CD4-positive, alpha-beta T cell treated with Interleukin-21 for 1 hour (primary cell): ENCODE results near the gene TP53I13.

ENCODE experiments used
- DNase-seq: peaks from one replicate; pipeline ENCODE4 v3.0.0-alpha.2; 2020

The TP53I13 gene

DNA sequence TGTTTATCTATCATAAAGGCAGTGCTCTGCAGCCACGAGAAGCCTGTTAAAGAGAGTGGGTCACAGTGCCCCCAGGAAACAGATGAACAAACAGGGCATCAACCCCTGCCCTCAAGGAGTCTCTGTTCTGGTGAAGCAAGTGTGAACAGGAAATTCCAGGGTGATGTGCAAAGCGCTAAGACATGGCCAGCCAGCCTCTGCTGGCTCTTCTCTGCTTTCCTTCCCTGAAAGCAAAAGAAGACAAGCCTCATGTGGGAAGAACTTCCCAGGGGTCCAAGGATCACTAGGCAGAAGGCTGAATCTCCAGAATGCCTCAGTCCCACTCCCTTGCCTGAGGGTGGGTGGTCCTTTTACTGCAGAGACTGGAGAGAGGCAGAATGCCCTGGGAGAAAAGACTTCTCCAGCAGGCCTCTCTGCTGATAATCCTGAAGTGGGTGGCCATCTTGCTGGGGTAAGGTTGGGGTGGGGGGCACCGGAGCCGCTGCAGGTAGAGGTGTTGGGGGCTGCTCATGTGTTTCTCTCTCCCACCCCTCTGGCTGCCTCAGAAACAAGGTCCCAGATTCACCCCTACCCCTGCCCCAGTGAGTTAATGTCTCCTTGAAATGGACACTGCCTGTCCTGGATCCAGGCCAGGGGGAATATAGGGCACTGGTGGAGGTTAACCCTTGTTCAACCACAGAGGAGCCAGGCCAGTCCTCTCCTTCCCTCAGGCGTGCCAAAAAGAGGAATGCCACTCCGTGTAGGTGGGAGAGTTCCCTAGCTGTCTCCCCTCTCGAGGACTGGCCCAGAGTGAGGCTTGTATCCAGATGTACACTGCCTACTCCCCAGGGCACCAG is 26.8 kb downstream of the TP53I13 start:
- DNase-seq = no peak

DNA sequence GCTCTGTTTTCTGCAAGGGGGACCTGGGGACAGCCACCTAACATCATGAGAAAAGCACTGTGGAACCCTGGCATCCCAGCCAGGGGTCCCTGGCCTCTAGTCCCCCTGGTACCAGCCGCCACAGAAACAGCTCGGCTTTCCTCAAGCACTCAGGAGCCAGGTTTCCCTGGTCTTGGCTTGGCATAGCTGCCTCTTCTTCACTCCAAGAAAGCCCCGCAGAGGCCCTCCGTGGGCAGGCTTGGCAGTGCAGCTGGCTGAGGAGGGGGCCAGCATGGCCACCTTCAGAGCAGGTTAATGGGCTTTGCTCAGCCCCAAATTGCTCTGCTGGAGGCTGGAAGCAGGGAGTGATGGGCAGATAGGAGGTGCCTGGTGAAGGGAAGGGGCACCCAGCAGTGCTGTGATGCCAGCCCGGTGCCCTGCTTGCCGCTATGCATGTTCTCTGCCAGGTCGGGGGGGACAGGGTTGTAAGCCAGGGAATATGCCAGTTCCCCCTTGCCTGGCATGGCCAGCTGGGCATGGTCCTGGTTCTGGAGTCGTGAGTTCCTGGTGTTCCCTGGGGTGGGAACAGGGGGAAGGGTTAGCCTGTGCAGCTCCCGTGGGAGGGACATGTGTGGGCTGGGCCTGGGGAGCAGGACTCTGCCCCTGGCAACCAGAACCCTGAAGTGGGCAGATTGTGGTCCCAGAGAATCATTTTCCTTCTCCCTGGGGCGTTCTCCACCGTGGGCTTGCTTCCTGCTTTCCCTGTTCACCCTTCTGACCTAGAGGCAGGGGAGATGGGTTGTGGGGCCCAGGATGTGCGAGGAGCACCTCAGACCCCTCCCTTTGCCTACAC is 27.7 kb downstream of the TP53I13 start:
- DNase-seq = no peak

DNA sequence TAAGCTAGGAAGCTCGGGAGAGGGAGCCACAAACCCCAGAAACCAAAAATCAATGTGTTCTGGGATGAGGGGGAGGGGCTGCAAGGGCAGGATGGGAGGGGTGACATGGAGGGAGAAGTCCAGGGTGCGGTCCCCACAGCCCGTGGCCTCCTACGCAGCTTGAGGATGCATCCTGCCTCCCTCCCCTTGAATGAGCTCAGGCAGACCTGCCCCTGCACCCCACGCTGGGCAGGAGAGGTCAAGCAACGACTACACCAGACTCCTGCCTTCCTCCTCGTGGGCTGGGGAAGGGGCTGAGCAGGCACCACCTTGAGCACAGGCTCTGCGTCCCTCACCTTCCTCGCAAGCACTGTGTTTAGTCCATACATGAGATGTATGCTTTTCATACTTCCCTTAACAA is 28.3 kb downstream of the TP53I13 start:
- no peak for DNase-seq

DNA sequence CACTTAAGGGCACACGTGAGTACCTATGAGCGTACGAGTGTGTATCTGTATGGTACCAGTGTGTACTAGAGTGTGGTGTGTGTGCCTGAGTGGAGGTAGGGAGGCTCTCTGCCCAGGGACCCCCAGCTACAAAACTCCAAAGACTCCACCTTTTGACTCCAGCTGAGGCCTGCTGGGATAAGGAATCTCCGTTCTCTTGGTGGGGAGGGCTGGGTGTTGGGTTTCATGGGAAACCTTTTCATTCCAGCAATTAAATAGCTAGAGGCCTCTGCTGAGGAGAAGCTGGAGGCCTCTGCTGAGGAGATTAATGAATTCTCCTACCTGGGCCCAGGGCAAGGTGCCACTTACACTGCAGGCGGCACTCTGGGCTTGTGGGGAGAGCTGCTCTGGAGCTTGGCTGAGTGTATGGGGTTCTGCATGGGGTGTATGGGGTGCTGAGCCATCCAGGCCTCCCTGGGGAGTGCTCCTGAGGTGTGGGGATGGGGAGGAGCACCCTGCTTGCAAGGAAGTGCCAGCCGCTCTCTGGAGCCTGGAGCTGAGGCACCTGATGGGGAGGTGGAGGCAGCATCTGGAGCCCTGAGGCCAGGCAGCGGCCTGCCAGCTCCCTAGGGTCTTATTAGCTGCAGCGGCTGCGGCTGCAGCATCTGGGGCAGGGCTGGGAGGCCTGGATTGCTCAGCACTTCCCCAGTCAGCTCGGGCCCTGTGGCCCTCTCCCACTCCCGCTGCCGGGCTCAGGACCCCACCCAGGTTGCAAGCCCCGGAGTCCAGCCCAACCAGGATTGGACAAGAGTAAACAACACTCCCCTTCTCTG is 29.1 kb downstream of the TP53I13 start:
- no peak for DNase-seq

DNA sequence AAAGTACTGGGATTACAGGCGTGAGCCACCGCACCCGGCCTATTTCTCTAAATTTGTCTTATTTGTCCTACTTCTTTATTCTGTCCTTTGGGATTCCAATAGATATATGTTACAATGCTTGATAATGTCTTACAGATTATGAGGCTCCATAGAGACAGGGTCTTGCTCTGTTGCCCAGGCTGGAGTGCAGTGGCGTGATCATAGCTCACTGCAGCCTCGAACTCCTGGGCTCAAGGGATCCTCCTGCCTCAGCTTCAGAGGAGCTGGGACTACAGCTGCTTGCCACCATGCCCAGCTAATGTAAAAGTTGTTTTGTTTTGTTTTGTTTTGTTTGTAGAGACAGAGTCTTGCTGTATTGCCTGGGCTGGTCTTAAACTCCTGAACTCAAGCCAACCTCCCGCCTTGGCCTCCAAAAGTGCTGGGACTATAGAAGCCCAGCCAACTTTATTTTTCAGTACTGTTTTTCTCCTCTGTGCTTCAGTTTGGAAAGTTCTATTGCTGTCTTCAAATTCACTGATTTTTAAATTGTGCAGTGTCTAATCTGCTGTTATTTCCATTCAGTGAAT is 34.7 kb downstream of the TP53I13 start:
- DNase-seq = no peak

DNA sequence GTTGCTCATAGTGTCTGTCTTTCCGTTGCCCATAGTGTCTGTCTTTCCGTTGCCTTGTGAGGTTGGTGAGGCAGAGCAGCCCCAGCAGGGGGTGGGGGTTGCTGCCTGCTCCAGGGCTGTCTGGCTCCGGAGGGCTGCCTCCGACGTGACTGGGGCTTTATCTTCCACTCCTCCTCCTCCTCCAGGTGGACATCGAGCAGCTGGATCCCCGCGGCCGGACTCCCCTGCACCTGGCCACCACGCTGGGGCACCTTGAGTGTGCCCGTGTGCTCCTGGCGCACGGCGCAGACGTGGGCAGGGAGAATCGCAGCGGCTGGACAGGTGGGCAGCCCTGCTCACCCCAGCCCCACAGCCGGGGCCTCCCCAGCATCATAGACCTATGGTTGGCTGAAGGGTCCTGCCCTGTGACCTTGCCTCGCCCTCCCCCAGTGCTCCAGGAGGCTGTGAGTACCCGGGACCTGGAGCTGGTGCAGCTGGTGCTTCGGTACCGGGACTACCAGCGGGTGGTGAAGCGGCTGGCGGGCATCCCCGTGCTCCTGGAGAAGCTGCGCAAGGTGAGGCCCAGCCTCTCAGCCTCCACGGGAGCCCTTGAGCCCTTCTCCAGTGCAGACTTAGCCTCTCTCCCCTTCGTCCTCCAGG is 39.2 kb downstream of the TP53I13 start:
- DNase-seq = no peak

DNA sequence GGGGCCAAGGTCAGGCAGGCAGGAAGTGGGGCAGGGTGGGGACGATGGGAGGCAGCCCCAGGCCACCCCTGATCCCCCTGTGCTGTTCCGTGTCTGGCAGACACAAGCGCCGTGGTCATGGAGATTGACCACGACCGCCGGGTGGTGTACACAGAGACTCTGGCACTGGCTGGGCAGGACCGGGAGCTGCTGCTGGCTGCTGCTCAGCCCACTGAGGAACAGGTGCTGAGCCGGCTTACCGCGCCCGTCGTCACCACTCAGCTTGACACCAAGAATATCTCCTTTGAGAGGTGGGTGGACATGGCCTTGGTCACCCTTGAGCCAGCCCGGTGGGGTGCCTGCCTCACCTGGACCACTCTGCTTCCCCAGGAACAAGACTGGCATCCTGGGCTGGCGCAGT is 40.5 kb downstream of the TP53I13 start:
- DNase-seq = no peak

DNA sequence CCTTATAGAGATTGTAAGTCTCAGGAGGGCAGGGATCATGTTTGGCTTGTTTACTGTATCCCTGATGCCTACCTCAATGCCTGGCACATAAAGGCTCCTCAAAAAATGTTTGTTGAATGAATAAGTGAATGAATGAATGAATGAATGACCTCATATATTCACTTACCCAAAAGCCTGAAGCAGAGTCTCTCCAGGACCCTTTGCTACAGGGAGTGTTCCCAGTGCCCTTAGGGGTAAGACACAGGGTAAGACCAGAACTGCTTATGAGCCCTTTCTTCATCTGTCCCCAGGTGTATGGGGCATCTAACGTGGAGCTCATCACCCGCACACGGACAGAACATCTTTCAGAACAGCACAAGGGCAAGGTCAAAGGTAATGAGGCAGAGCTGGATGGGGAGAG is 41.9 kb downstream of the TP53I13 start:
- DNase-seq = no peak

DNA sequence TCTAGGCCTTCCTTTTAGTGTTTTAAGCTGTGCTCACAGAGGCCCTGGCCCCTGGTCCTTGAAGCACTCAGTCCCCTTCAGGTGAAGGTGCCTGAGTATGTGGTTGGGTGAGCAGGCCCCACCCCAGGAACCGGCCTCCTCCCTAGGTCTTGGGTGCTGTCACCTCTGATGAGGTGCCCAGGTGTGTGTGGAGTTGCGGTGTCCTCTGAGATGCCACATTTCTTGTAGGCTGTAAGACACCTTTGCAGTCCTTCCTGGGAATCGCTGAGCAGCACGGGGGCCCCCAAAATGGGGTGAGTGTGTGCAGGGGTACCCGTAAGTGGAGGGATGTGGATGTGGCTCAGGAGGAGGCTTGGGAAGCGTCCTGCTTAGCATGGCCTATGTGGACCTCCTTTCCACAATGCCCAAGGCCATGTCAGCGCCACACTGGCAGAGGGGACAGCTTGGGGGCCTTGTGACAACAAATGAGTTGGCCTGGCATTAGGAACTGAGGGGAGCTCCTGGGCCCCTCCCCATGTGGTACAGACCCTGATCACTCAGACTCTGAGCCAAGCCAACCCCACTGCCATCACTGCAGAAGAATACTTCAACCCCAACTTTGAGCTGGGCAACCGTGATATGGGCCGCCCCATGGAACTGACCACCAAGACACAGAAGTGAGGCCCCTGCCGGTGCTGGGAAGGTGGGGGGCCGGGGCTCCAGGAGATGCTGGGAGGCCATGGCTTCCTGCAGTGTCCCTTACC is 43.0 kb downstream of the TP53I13 start:
- DNase-seq = no peak

DNA sequence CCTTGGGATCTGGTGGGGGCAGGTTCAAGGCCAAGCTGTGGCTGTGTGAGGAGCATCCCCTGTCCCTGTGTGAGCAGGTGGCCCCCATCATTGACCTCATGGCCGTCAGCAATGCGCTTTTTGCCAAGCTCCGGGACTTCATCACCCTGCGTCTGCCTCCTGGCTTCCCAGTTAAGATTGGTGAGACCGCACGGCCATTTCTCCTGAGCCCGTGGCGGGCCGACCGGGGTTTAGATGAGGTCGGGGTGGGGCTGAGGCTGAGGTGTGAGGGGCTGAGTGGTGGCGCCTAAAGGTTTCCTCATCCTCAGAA is 43.5 kb downstream of the TP53I13 start:
- no peak for DNase-seq

DNA sequence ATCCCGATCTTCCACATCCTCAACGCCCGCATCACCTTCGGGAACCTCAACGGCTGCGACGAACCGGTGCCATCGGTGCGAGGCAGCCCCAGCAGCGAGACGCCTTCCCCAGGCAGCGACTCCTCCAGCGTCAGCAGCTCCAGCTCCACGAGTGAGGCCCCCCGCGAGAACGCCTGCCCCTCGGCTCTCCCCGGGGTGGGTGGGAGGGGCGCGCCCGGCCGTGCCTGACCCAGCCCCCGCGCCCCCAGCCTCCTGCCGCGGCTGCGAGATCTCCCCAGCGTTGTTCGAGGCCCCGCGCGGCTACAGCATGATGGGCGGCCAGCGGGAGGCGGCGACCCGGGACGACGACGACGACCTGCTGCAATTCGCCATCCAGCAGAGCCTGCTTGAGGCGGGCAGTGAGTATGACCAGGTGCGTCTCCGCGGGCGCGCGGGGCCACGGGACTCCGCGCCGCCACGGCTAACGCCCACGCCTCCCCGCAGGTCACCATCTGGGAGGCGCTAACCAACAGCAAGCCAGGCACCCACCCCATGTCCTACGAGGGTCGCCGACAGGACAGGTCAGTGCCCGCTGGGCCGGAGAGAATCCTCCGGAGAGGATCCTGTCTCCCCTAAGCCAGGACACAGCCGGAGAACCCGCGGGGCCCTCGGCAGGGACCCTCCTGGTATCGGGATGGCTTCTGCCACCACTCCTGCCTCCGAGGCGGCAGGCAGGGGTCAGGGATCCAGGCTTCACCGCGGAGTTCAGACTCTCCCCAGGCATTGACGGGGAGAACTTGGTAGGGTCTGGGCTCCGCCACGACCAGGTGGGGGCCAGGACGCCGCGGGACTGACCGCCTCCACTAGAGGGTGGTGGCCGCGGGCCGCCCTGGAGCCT is 44.1 kb downstream of the TP53I13 start:
- no peak for DNase-seq

DNA sequence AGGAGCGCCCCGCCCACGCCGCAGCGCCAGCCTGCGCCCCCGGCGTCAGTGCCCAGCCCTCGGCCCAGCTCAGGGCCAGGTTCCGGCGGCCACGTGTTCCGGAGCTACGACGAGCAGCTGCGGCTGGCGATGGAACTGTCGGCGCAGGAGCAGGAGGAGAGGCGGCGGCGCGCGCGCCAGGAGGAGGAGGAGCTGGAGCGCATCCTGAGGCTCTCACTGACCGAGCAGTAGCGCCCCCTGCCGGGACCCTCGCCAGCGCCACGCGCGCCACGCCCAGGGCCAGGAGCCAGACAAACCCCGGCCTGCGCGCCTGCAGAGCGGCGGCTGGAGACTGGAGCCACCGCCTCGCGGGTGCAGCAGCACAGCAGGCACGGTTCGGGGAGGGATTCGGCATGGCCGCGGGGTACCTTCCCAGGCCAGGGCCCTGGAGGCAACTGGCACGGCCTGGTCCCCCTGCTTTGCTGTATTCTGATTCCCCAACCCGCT is 44.9 kb downstream of the TP53I13 start:
- DNase-seq = peak; percentile 93

DNA sequence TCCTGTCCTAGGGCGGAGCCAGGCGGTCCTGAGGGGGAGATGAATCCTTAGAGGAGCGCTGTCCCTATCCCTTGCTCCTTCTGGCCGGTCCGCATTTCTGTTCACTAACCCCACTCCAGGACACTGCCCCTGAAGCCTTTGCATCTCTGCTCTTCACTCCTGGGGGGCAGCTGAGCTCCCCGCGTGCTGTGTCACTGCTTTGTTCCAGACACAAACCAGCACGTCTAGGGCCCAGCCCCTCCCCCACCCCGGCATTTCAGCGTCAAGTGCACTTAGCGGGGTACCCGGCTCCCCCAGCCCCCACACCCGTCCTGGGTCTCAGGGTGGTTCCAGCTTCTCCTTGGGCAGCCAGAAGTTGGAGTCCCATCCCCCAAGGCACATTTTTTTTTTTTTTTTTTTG is 45.4 kb downstream of the TP53I13 start:
- no peak for DNase-seq

DNA sequence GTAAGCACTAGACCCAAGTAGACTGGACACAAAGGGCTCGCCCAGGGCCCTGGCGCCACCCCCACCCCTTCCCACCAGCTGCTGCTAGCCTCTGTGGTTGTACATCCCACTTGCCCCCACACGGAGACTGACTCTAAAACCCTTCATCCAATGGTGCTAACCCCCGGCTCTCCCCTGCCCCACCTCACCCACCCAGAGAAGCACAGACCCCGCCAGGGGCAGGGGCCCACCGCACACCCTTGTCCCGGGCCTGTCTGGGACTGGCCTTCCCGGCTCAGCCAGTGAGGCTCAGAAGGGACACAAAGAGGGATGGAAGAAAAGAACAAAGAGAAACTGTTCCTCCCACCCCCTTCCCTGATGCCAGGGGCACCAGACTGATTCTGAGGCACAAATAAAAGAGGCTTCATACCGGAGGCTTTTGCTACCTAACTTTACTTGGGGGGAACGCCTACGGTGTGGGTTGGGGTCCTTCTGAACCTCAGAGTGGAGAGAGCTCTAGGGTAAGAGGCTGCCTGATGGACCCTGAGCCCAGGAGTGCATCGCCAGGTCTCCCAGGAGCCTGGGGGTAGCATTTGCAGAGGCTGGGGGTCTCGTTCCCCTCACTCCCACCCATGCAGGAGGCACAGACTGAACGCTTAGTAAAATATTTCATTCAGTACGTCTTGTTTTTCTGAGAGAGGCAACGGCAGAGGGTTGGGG is 46.0 kb downstream of the TP53I13 start:
- no peak for DNase-seq

DNA sequence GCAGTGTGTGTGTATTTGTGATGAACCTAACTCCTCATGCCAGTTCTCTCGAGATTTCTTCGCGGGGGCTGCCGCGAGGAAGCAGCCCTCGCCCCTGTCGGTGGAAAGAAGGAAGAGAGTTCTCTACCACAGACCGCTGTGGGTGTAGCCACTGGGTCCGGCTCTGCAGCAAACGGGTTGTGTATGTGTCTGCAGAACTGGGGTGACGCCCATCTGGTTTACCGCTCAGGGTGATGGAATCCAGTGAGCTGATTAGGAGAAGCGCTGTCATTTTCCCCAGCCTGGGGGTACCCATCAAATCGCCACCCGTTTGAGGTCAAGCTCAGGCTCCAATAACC is 46.5 kb downstream of the TP53I13 start:
- DNase-seq = peak; percentile 81

DNA sequence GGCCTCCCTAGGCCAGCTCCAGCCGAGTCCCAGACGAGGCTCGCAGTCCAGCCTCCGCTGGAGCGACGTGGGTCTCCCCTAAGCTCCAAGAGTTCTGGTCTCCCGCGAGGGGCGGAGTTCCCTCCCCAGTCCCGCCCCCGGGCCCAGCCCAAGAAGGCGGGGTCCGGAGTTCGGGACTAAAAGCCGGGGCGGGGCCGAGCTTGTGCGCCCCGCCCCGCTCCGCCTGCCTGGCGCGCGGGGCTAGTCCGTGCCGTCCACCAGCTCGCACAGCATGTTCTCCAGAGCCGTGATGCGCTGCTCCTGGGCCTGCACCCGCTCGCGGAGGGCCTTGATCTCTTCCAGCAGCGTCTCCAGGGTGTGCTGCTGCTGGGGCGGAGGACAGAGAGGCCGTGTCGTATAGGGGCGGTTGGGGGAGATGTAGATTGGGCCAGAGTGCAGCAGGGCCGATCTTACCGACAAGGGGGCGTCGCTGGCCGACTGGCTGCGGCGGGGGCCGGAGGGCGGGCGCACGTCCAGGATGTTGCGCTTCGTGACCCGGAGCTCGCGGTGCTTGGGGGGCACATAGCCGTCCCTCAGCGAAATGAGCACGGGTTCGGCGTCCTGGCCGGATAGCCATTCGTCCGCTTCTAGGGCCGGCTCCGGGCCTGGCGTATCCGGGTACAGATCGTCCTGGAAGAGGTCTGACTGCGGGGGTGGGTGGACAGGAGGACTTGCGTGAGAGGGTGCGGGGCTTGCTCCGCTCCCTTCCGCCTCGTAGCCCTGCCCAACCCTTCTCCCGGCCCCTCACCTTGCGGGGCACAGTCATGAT is 47.2 kb downstream of the TP53I13 start:
- DNase-seq = peak; percentile 89

DNA sequence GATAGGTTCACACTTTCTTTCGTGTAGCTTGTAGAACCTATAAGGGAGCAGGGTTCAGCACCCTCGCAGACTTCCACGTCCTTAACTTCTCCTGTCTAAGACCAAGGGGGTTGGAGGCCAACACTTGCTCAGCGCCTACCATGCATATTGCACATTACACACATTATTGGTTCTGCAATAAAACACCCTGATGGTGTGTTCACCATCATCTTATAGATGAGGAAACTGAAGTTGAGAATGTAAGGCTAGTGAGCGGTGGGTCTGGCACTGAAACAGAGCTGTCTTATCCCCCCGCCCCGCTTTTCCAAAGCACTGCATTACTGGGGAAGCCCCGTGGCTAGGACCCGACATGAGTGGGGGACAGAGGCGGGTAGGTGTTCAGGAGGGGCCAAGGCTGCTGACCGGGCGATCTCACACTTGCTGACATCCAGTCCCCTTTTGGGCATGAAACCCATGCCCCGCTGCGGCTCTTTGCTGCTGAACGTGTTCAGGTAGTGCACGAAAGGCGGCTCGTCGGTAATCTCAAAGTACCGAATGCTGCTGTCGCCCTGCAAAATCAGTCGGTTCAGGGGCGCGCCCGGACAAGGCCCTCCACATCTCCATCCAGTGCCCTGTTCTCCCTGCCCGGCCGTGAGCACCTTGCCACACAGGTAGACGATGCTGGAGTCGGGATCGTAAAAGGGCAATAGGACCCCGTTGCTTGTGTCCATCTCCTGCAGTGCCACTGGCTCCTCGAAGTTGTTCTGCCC is 48.0 kb downstream of the TP53I13 start:
- no peak for DNase-seq

DNA sequence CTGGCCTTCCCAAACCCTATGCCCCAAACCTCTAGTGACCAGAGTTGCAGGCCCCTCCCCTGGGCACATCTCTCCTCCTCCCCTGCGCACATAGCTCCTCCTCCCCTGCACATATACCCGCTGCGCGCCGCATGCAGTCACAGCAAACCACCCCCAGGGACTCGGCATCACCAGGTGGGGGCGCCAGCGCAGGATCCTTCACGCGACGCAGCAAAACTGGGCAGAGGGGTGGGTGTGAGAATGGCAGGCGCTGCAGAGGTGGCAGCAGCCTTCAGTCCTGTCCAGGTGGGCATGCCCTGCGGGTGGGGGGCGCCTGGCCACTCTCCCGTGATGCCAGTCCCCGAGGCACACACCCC is 48.6 kb downstream of the TP53I13 start:
- DNase-seq = peak; percentile 93
